ENCODE data around the gene ZNF263. TPM values are rescaled to one million over a fixed set of nuclear protein-coding genes. Genes with fewer than 3 reads are reported as not detected.

ZNF263 gene
- total and polyA plus RNA-seq, 9 of the 15 experiments (the other 6 are each of a cell fraction or from before 2014, with no cell fraction given) = 4.6 to 48.3 (median 31.8) TPM

DNA sequence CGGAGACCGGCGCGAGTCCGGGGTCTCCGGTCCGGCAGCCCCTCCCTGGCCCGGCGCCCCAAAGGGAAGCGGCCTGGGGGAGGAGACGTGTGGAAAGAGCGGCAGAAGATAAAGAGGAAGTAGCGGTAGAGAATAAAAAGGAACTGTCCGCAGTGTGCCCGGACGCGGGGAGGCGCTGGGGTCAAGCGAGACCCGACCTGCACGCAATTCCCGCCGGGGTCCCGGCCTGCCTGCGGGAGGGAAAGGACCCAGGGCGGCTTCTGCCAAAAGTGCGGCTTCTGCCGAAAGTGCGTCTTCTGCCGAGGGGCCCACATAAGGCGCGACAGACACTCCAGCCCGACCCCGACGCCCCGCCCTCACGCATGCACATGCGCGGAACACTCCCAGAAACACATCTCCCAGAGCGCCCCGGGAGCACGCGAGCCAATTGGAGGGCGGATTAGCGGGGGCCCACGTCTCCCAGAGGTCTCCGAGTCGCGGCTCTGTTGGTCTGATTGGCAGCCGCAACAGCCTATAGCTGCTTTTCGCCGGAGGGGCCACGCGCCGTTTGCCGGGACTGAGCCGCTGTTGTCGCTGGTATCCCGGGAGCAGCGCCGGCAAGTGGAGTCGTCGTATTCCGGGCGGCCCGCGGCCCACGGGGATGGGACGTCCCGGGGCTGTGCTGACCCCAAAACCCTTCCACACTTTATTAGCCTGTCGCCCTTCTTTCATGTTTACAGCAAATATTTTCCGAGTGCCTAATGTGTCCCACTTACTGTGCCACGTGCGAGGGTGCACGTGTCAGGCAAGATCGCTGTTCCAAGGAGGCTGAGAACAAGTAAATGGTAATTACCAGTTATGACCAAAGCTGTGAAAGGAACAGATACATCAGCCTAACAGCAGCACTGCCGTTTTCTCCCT lies 18.9 kb upstream of the ZNF263 start (continued):
- TF ChIP-seq ZNF785 (CRISPR knock-in tag; IDR thresholded peaks at IDR 0.05) (no peak), SMAD4 (CRISPR knock-in tag; conservative IDR thresholded peaks at IDR 0.05) (peak; percentile 17; the same call in 1 of the 2 replicates), TAL1 (IDR thresholded peaks at IDR 0.05) (no peak), SOX6 (IDR thresholded peaks at IDR 0.05) (peak; percentile 44), ZNF165 (CRISPR knock-in tag; IDR thresholded peaks at IDR 0.05; ENCODE audit: borderline replicate concordance) (no peak), ZNF764 (CRISPR knock-in tag; IDR thresholded peaks at IDR 0.05; ENCODE audit: low read depth) (peak; percentile 94), PTRF (tag; IDR thresholded peaks at IDR 0.05) (no peak), EWSR1 (IDR thresholded peaks at IDR 0.05; ENCODE audit: borderline replicate concordance, low read depth, partially characterized antibody) (no peak), SIN3B (IDR thresholded peaks at IDR 0.05; ENCODE audit: low read depth) (no peak; the same call in 1 of the 2 replicates), HLTF (IDR thresholded peaks at IDR 0.05) (no peak), PURB (CRISPR knock-in tag; IDR thresholded peaks at IDR 0.05; ENCODE audit: low read depth) (no peak), CCNT2 (IDR thresholded peaks at IDR 0.05; ENCODE audit: borderline replicate concordance, extremely low read depth, insufficient read length, low read depth, low read length) (peak; percentile 66), POU5F1 (IDR thresholded peaks at IDR 0.05; ENCODE audit: borderline replicate concordance, low read depth, low read length, partially characterized antibody) (no peak), GTF2A2 (tag; IDR thresholded peaks at IDR 0.05) (no peak), NCOA6 (IDR thresholded peaks at IDR 0.05) (no peak), IRF2 (CRISPR knock-in tag; IDR thresholded peaks at IDR 0.05) (0 out of 2 replicates have a peak, but pooled peaks have one; percentile 87), HMG20B (CRISPR knock-in tag; IDR thresholded peaks at IDR 0.05) (no peak), SMAD2 (IDR thresholded peaks at IDR 0.05; ENCODE audit: low read depth, low read length) (no peak), GATA2 (CRISPR knock-in tag; IDR thresholded peaks at IDR 0.05) (no peak)
- TF ChIP-seq, protein P1, sequence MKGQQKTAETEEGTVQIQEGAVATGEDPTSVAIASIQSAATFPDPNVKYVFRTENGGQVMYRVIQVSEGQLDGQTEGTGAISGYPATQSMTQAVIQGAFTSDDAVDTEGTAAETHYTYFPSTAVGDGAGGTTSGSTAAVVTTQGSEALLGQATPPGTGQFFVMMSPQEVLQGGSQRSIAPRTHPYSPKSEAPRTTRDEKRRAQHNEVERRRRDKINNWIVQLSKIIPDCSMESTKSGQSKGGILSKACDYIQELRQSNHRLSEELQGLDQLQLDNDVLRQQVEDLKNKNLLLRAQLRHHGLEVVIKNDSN (CRISPR knock-in tag; IDR thresholded peaks at IDR 0.05) = peak; percentile 72
- TF ChIP-seq, protein P2, sequence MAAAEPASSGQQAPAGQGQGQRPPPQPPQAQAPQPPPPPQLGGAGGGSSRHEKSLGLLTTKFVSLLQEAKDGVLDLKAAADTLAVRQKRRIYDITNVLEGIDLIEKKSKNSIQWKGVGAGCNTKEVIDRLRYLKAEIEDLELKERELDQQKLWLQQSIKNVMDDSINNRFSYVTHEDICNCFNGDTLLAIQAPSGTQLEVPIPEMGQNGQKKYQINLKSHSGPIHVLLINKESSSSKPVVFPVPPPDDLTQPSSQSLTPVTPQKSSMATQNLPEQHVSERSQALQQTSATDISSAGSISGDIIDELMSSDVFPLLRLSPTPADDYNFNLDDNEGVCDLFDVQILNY (CRISPR knock-in tag; IDR thresholded peaks at IDR 0.05) = peak; percentile 91; the same call in 1 of the 2 replicates
- TF ChIP-seq, protein P3, sequence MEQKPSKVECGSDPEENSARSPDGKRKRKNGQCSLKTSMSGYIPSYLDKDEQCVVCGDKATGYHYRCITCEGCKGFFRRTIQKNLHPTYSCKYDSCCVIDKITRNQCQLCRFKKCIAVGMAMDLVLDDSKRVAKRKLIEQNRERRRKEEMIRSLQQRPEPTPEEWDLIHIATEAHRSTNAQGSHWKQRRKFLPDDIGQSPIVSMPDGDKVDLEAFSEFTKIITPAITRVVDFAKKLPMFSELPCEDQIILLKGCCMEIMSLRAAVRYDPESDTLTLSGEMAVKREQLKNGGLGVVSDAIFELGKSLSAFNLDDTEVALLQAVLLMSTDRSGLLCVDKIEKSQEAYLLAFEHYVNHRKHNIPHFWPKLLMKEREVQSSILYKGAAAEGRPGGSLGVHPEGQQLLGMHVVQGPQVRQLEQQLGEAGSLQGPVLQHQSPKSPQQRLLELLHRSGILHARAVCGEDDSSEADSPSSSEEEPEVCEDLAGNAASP (IDR thresholded peaks at IDR 0.05) = no peak
- TF ChIP-seq, protein P4, sequence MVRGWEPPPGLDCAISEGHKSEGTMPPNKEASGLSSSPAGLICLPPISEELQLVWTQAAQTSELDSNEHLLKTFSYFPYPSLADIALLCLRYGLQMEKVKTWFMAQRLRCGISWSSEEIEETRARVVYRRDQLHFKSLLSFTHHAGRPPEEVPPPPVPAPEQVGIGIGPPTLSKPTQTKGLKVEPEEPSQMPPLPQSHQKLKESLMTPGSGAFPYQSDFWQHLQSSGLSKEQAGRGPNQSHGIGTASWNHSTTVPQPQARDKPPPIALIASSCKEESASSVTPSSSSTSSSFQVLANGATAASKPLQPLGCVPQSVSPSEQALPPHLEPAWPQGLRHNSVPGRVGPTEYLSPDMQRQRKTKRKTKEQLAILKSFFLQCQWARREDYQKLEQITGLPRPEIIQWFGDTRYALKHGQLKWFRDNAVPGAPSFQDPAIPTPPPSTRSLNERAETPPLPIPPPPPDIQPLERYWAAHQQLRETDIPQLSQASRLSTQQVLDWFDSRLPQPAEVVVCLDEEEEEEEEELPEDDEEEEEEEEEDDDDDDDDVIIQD (CRISPR knock-in tag; IDR thresholded peaks at IDR 0.05) = no peak
- TF ChIP-seq, protein P5, sequence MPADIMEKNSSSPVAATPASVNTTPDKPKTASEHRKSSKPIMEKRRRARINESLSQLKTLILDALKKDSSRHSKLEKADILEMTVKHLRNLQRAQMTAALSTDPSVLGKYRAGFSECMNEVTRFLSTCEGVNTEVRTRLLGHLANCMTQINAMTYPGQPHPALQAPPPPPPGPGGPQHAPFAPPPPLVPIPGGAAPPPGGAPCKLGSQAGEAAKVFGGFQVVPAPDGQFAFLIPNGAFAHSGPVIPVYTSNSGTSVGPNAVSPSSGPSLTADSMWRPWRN (IDR thresholded peaks at IDR 0.05; ENCODE audit: low read depth) = peak; percentile 77
